ELF-1 (cell line): ENCODE measurements around the gene PRSS38.

Experiments
- DNase-seq: peaks from one replicate; pipeline ENCODE4 v3.0.0-alpha.2; 2016; ENCODE audit warnings: low read depth, low spot score

The PRSS38 gene

GRCh38 chr1:227885135-227885647, 69.7 kb downstream of the PRSS38 start:
- DNase-seq, result no peak

DNA sequence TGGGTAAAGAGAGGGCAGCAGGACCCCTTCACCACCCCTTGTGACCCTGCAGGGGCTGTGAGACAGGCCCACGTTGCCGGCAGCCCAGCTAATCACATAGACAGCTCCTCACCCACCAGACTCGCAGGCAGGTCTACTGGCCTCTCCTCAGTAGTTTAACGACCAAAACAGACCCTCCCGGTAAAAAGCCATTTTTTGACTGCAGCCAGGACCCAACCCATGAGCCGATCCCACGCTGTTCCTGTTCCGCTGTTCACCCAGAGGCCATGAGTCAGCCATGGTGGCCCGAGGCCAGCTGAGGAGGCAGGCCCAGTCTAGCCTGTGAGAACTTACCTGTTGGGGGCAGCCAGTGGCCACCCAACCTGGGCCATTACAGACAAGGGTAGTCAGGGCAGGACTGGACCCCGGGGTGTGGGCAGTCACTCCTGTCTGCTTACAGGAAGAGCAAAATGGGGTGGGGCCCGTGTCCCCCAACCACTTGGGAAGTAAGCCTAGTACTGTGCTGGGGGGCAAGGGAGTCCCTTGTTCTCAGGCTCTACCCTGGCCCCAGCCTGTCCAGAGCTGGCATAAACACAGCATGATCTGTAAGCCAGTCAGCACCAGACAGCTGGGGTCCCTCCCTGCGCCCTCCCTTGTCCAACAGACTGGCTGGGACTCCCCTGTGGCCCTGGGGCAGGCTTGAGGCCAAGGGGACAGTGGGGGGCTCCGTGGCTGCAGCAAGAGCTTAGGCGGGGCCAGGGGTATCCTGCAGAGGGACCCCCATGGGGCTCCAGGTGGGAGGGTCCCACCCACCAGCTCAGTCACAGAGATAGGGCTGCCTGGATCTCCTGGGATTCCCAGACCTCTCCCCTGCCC, 70.4 kb downstream of the PRSS38 start:
- peak; percentile 40 for DNase-seq

DNA sequence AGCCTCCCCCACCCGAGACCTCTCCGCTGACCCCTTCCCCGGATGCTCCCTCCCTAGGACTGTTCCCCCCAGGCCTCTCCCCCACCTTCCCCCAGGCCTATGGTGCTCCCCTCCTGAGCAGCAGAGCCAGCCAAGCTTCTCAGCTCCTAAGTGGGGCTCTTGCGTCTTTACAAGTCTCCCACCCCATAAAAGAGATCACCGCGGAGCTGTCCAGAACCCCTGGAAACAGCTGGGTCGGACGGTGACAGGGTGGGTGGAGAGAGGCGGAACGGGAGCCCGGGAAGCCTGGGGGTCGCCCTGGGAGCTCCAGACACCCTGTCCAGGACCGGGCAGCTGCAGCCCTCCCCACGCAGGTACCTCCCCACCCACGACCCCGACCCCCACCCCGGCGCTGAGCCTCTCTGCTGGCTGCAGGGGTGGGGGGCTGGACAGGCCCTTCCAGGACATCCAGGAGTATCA, 71.1 kb downstream of the PRSS38 start:
- DNase-seq, result no peak

DNA sequence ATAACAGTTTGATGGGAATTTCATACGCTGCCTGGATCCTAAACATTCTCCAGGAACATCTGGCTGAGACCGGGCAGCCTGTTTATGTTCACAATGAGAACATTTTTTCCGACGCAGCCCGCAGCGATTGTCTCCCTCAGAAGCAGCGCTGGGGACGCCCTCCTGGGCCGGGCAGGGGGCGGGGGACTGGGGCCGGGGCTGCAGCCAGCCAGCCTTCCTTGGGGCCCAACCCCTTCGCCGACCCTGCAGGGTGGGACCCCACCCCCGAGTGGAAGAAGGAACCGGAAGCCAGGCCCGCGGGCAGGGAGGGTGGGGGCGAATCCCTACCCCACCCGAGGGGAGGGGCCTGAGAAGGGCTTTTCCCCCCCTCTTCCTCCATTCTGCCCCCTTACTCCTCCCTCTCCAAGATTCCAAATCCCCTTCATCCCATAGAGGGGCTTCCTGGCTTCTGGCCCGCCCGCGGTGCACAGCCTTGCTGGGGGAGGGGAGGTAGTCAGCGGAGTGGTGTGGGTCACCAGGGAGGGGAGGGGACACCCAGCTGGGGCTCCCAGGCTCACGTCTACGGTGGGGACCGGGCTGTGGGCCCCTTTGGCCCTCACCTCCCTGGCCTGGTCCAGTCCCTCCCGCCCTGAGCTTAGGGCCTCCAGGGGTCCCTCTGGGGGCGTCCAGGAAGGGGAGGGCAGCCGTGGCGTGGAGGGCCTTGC, 71.7 kb downstream of the PRSS38 start:
- DNase-seq, result peak; percentile 73

- peak; percentile 70 for DNase-seq
These were observed 72.4 kb downstream of the PRSS38 start for GRCh38 chr1:227887697-227888403.

DNA sequence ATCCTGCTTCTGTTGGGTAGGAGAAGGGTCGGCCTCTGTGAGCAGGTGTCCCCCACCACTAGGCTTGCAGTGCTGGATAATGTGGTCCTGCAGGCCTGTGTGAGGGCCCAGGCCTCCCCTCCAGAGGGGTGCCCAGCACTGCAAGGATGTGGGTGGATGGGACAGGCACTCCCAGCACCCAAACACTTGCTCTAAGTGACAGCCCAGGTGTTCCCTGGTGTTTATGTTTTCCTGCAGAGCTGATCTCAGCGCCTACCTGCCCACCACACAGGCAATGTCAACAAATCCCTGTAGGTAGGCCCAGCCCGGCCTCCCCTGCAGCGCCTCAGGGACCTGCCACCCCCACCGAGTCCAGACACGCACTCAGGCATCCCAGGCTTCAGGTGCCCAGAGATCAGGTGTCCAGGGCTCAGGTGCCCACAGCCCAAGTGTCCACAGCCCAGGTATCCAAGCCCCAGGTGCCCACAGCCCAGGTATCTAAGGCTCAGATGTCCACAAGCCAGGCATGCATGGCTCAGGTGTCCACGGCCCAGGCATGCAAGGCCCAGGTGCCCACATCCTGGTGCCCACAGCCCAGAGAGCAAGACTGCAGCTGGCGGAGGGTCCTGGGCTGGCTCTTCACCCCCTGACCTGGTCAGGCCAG, 73.0 kb downstream of the PRSS38 start:
- DNase-seq, result no peak

DNA sequence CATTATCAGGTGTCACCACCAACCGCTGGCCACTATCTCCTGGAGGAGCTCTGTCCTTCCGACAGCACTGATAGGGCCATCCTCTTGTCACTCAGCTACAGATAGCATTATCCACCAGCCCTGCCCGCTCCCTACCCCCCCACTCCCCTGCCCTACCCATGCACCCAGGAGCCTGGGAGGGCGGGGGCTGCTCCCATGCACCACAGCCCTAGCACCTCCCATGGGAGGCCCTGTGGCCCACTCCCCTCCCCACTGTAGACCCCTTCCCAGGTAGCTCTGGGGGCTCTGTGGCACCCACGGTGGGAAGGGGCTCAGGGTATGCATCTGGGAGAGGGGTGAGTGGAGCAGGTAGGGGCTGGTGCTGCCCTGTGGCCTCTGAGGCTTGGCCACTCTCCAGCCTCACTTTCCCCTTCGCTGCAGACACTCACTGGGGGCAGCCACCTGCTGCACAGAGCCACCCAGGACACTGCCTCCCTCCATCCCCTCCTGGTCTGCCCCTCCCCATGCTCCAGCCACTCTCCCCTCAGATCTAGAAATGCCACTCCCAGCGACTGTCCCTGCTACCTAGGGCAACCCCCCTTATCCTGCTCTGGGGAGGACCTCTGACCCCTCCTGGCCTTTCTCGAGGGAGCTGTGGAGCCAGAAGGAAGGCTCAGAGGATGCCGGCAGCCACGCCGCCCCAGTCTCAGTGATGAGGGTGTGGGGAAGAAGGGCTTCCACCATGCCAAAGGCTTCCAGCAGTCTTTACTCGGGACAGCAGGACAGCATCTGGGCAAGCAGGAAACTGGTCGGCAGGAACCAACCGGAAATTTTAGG, 73.8 kb downstream of the PRSS38 start:
- DNase-seq, result peak; percentile 4

- DNase-seq, result peak; percentile 0
These were observed 74.5 kb downstream of the PRSS38 start for GRCh38 chr1:227889863-227890405.

- peak; percentile 0 for DNase-seq
These were observed 75.2 kb downstream of the PRSS38 start for GRCh38 chr1:227890451-227891222.

GRCh38 chr1:227891223-227891954, 75.9 kb downstream of the PRSS38 start:
- DNase-seq, result peak; percentile 10

DNA sequence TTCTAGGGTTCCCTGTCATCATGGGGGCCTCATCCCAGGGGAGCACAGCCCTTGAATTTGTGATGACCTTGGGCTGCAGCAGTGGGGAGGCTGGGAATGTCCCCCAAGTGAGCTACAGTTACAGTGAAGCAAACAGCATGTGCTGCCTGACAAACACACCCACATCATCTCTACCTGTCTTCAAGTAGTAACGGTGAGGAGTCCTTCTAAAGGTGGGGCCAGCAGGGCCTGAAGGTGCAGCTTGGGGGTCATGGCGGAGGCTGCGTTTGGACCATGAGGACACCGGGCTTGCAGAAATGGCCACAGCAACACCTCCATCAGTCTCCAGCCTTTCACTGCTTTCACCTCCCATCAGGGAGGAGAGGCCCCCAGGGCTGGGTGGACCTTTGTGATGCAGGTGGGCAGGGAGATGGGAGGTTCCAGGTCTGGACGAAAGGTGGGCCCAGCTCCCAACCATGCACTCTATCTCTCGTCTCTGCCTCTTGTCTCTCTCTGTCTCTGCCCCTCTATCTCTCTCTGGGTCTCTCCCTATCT, 76.5 kb downstream of the PRSS38 start:
- DNase-seq, result peak; percentile 25

GRCh38 chr1:227892489-227893299, 77.2 kb downstream of the PRSS38 start:
- peak; percentile 58 for DNase-seq

DNA sequence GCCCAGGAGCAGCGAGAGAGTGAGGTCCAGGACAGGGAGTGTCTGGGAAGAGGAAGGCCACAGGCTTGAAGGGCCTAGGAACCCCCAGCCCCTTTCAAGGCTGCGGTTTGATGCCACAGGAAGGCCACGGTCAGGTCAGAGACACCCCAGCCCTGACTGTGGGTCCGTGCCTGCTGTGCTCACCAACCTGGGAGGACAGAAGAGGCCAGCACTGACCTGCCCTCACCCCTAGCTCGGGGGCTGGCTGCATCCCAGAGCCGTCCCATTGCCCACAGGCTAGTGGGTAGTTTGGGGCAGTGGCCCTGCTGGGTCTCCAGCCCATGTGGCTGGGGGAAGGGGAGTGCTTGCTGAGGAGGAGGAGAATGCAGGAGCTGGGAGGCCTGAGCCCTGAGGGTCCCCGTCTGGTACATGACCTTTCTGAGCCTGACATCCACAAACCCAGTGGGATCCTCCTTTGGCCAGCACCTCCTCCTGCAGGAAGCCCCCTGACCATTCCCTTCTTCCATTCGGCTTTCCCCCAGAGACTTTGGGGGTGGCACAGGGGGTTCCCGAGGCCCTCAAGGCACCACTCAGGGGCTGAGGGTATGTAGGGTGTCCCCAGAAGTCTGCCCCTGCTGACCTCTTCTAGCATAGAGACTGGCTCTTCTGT, 77.9 kb downstream of the PRSS38 start:
- DNase-seq, result peak; percentile 40

DNA sequence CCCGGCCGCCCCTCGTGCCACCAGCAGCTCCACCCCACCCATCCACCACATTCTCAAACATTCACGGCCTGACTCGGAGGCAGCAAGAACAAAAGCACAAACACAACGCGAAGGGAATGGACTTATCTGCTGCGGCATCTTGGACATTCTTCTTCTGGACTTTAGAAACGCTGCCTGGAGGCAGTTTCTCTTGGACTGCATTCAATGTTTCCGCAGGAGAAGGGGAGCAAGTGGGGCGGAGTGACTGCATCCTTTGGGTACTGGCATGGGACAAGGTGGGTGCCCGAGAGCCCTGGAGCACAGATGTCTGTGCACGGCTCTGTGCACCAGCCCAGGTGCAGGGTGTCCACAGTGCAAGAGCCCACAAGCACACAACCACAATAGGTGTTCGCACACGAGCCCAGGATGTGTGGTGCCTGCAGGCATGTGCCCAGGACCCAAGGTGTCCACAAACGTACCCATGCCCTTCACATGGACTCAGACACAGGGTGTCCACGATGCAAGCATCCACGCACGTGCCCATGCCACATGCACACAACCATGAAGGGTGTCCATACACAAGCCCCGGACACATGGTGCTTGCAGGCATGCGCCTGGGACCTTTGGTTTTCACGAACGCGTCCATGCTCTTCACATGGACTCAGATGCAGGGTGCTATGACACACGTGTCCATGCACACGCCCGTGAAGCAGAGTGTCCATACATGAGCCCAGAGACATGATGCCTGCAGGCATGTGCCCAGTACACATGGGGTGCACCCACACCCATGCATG, 78.7 kb downstream of the PRSS38 start:
- DNase-seq, result peak; percentile 26

- DNase-seq, result peak; percentile 0
These were observed 79.5 kb downstream of the PRSS38 start for GRCh38 chr1:227894831-227895451.
